A549 (cell line): ENCODE results near the gene UBR2. TPM values are rescaled to one million over a fixed set of nuclear protein-coding genes. Genes with fewer than 3 reads are reported as not detected.
"Not testable (repeated sequence)": the region's sequence is repeated elsewhere in the genome, so short reads cannot be mapped to it uniquely, and the experiment has no call there.

Source experiments
- ATAC-seq, 2 experiments: fragments of 200-7000 bp in 1 of 2; fragments of >200 bp in 1 of 2; cut with Nextera tagmentation in 1 of 2; cut with Tn5 transposase in 1 of 2; 3 replicates each; pipeline versions ENCODE4 v1.8.0 to v1.9.1; 2018 to 2020; ENCODE audit warnings: mild to moderate bottlenecking in 1 of 2, moderate library complexity in 1 of 2
- CTCF ChIA-PET: fragments of 300-600 bp; sonication (Branson Sonifier 250); formaldehyde crosslinking; extraction: SDS; loops from one replicate; lab custom pipeline; 2021; ENCODE audit warnings: antibody characterized with exemption, inconsistent platforms; lab: Yijun Ruan, JAX
- POLR2A ChIA-PET: fragments of 350-600 bp; formaldehyde crosslinking; extraction: SDS; loops from one replicate; lab custom pipeline; 2021; ENCODE audit warnings: antibody characterized with exemption, inconsistent platforms; lab: Yijun Ruan, JAX
- DNase-seq, 2 experiments: peaks; one replicate each; pipeline versions ENCODE4 v3.0.0 to v3.0.0-alpha.2; 2011 to 2016; ENCODE audit warnings: low read depth in 1 of 2, low spot score in 1 of 2
- FAIRE-seq: peaks from 2 replicates; lab custom pipeline; 2011; peaks lifted over from hg19 to GRCh38; lab: Jason Lieb, UNC
- H3K27ac ChIP-seq, 2 experiments: fragments of >200 bp; sonication (Bioruptor Twin); formaldehyde crosslinking; 3 replicates each; pipeline ENCODE4 v1.5.1; 2016 to 2017
- H3K4me1 ChIP-seq: fragments of >200 bp; sonication (Bioruptor Twin); formaldehyde crosslinking; 3 replicates; pipeline ENCODE4 v1.6.1; 2016
- H3K4me2 ChIP-seq: fragments of >200 bp; sonication (Bioruptor Twin); formaldehyde crosslinking; 3 replicates; pipeline ENCODE4 v1.6.1; 2016
- H3K4me3 ChIP-seq: fragments of >200 bp; sonication (Bioruptor Twin); formaldehyde crosslinking; 3 replicates; pipeline ENCODE4 v1.5.1; 2016
- H3K9me3 ChIP-seq: fragments of >200 bp; sonication (Bioruptor Twin); formaldehyde crosslinking; 3 replicates; pipeline ENCODE4 v1.6.1; 2016
- ATOH8 ChIP-seq: fragments of 250-450 bp; sonication (Bioruptor Pico); IDR thresholded peaks from 2 replicates; pipeline ENCODE4 v1.5.0; 2020; ENCODE audit warnings: low read depth, mild to moderate bottlenecking, moderate library complexity
- BHLHE40 ChIP-seq: IDR thresholded peaks from 2 replicates; pipeline ENCODE4 v1.6.1; 2012; ENCODE audit warnings: low read depth, low read length, inconsistent platforms
- CBX8 ChIP-seq: fragments of 200-600 bp; sonication (generic); IDR thresholded peaks from 2 replicates; pipeline ENCODE4 v1.6.1; 2016
- CHD4 ChIP-seq: fragments of 200-600 bp; sonication (generic); IDR thresholded peaks from 2 replicates; pipeline ENCODE4 v1.6.1; 2016; ENCODE audit warnings: antibody characterized with exemption, mild to moderate bottlenecking, borderline replicate concordance
- FOSL2 ChIP-seq, 2 experiments: fragments of 450-650 bp in 1 of 2; fragments of >200 bp in 1 of 2; sonication (Bioruptor Twin) in 1 of 2; formaldehyde crosslinking; IDR thresholded peaks; 2 replicates each; pipeline versions ENCODE4 v1.5.0 to v1.6.1; 2016 to 2020; ENCODE audit warnings: mild to moderate bottlenecking in 1 of 2, moderate library complexity in 1 of 2
- FOXS1 ChIP-seq: fragments of 250-450 bp; sonication (Bioruptor Pico); IDR thresholded peaks from 2 replicates; pipeline ENCODE4 v1.5.0; 2020; ENCODE audit warnings: mild to moderate bottlenecking, moderate library complexity
- HDAC2 ChIP-seq: fragments of 200-600 bp; sonication (generic); IDR thresholded peaks from 2 replicates; pipeline ENCODE4 v1.6.1; 2016
- HMGXB4 ChIP-seq: fragments of 250-450 bp; sonication (Bioruptor Pico); IDR thresholded peaks from 2 replicates; pipeline ENCODE4 v1.5.0; 2021; ENCODE audit warnings: mild to moderate bottlenecking, moderate library complexity, borderline replicate concordance
- HOXB5 ChIP-seq: fragments of 250-450 bp; sonication (Bioruptor Pico); IDR thresholded peaks from 2 replicates; pipeline ENCODE4 v1.5.0; 2020; ENCODE audit warnings: mild to moderate bottlenecking, moderate library complexity
- NR3C1 ChIP-seq: fragments of >200 bp; sonication (Bioruptor Twin); formaldehyde crosslinking; IDR thresholded peaks from 3 replicates; pipeline ENCODE4 v1.6.1; 2017
- PHF8 ChIP-seq: fragments of 200-600 bp; sonication (generic); IDR thresholded peaks from 2 replicates; pipeline ENCODE4 v1.6.1; 2016; ENCODE audit warnings: low read depth, mild to moderate bottlenecking, antibody characterized with exemption, moderate library complexity, borderline replicate concordance
- POLR2AphosphoS2 ChIP-seq: conservative IDR thresholded peaks from 2 replicates; pipeline ENCODE4 v1.6.1; 2012; ENCODE audit warnings: low read length, improper control_type of control experiment, inconsistent platforms
- RAD21 ChIP-seq, 2 experiments: fragments of >200 bp in 1 of 2; sonication (Bioruptor Twin) in 1 of 2; formaldehyde crosslinking in 1 of 2; IDR thresholded peaks in 1 of 2; conservative IDR thresholded peaks in 1 of 2; 2 replicates in 1 of 2; 3 replicates in 1 of 2; pipeline ENCODE4 v1.6.1; 2012 to 2018; ENCODE audit warnings: inconsistent platforms in 1 of 2
- RCOR1 ChIP-seq: fragments of 150-350 bp; IDR thresholded peaks from 2 replicates; pipeline ENCODE4 v1.6.1; 2014; ENCODE audit warnings: antibody characterized with exemption, low read length, low read depth
- REST ChIP-seq: fragments of 200-600 bp; sonication (generic); IDR thresholded peaks from 2 replicates; pipeline ENCODE4 v1.6.1; 2016; ENCODE audit warnings: antibody characterized with exemption, mild to moderate bottlenecking, moderate library complexity
- SMC3 ChIP-seq: fragments of >200 bp; sonication (Bioruptor Twin); formaldehyde crosslinking; IDR thresholded peaks from 3 replicates; pipeline ENCODE4 v1.6.1; 2018; ENCODE audit warnings: inconsistent platforms
- TFCP2L1 ChIP-seq: fragments of 250-450 bp; sonication (Bioruptor Pico); IDR thresholded peaks from 2 replicates; pipeline ENCODE4 v1.5.0; 2021; ENCODE audit warnings: mild to moderate bottlenecking
- USF2 ChIP-seq: fragments of 450-650 bp; IDR thresholded peaks from 2 replicates; pipeline ENCODE4 v1.6.1; 2014; ENCODE audit warnings: antibody characterized with exemption
- ZC3H11A ChIP-seq: fragments of 450-650 bp; IDR thresholded peaks from 2 replicates; pipeline ENCODE4 v1.6.1; 2014; ENCODE audit warnings: antibody characterized with exemption, mild to moderate bottlenecking
- ZNF302 ChIP-seq: fragments of 250-450 bp; sonication (Bioruptor Pico); IDR thresholded peaks from 2 replicates; pipeline ENCODE4 v1.9.0; 2021; ENCODE audit warnings: inconsistent platforms, mild to moderate bottlenecking, moderate library complexity
- WGBS: methylation state at CpG from one replicate; pipeline ENCODE4 v1.1.6; 2017; ENCODE audit errors: missing lambda C conversion rate; 5-methylcytosine and 5-hydroxymethylcytosine counted together
- polyA plus RNA-seq, 4 experiments: library from polyadenylated mRNA; depleted of rRNA in 3 of 4; stranded (reverse); fragments of >200 nt; fragmentation: RNase III in 1 of 4; extraction: RNeasy Plus Mini Kit Qiagen cat#74134 plus additional on column Dnase treatment in 1 of 4; gene quantifications; 2 replicates in 3 of 4; 3 replicates in 1 of 4; pipeline ENCODE4 v1.2.3, GENCODE V29; 2011 to 2017

UBR2 gene
- polyA plus RNA-seq, 2 of the 4 experiments (the other 2 are of a cell fraction): 5.5 to 15.2 TPM

- no peak for FAIRE-seq
- CTCF ChIA-PET: interaction anchor here (0.6 to 6.9 kb wide), 4 partner anchors 12 to 166 kb away, joined by 3 to 37 read pairs (median 3); no protein-coding TSS in a partner anchor
Observed at GRCh38 chr6:42729731-42730130, 165.9 kb downstream of the UBR2 start.

DNA sequence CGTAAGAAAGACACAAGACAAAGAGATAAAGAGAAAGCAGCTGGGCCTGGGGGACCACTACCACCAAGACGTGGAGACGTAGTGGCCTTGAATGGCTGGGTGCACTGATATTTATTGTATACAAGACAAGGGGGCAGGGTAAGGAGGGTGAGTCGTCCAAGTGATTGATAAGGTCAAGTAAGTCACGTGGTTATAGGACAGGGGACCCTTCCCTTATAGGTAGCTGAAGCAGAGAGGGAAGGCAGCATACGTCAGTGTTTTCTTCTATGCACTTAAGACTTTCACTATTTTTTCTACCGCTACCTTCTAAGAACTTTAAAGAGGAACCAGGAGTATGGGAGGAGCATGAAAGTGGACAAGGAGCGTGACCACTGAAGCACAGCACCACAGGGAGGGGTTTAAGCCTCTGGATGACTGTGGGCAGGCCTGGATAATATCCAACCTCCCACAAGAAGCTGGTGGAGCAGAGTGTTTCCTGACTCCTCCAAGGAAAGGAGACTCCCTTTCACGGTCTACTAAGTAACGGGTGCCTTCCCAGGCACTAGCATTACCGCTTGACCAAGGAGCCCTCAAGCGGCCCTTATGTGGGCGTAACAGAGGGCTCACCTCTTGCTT, 170.1 kb downstream of the UBR2 start:
- H3K9me3 ChIP-seq, H3K4me1 ChIP-seq, POLR2A ChIA-PET, H3K27ac ChIP-seq, H3K4me2 ChIP-seq, ATAC-seq, FAIRE-seq, DNase-seq, H3K4me3 ChIP-seq: not testable (repeated sequence)
- 78% methylated on average over 13 of the region's 13 CpGs for WGBS
- CTCF ChIA-PET: interaction anchor here (1.5 kb wide), 1 partner anchor 73 kb away, joined by 3 read pairs; no protein-coding TSS in a partner anchor

More at GRCh38 chr6:42729731-42730130, 165.9 kb downstream of the UBR2 start:
- H3K4me1 ChIP-seq: peaks cover 8% of the 10 kb centered on the region; the same call in 2 of the 3 replicates
- ATAC-seq (peak; percentile 59 to 64; a peak in 5 of 6 replicates), DNase-seq (peak in 1 of 2 experiments; percentile 33)
- H3K4me2 ChIP-seq: no peak overlapping the region
- POLR2A ChIA-PET: interaction anchor here (0.6 to 0.7 kb wide), 2 partner anchors 17 to 161 kb away, joined by 3 read pairs; a partner anchor contains a TSS
- peaks cover 8% of the 10 kb centered on the region; the same call in 1 of the 3 replicates for H3K9me3 ChIP-seq
- 4% methylated on average over 1 of the region's 3 CpGs for WGBS
- TF ChIP-seq HOXB5 (CRISPR knock-in tag) (no peak), ZNF302 (CRISPR knock-in tag) (no peak), ZC3H11A (no peak), RAD21 (conservative IDR thresholded peaks at IDR 0.05 in 1 of 2, IDR thresholded peaks at IDR 0.05 in 1 of 2) (no peak), BHLHE40 (no peak), USF2 (no peak), HDAC2 (no peak), NR3C1 (no peak), SMC3 (no peak), TFCP2L1 (CRISPR knock-in tag) (no peak)
- H3K4me3 ChIP-seq: no peak overlapping the region
- H3K27ac ChIP-seq: peak overlapping the region in 1 of 2 experiments; percentile 33; a peak in 1 of 6 replicates

DNA sequence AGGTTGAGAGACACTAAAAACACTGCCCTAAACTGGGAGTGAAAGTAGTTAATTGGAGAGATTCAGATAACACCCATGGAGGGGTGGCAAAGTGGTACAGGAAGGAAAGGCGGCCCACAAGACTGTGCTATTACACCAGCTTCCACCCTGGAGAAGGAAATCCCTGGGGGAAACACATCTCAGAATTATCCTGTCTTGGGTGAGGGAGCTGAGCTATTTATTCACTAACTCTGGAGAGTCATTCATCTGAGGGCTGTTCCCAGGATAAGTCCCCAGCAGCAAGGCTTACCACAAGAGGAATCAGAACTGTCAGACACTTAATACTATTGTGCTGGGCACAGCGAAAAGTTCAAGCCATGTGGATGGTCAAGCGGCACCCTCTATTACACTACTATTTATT, 172.1 kb downstream of the UBR2 start:
- Histone ChIP-seq H3K4me3 (no peak overlapping the region), H3K9me3 (peaks cover 8% of the 10 kb centered on the region; the same call in 1 of the 3 replicates), H3K27ac (no peak overlapping the region), H3K4me2 (no peak overlapping the region), H3K4me1 (no peaks in the 10 kb centered on the region)
- no peak for FAIRE-seq
- TF ChIP-seq REST (no peak), FOSL2 (IDR thresholded peaks at IDR 0.05) (no peak), FOSL2 (CRISPR knock-in tag; IDR thresholded peaks at IDR 0.05) (no peak), FOXS1 (CRISPR knock-in tag) (no peak), ZNF302 (CRISPR knock-in tag) (no peak), POLR2AphosphoS2 (no peak), CBX8 (no peak), CHD4 (no peak), ATOH8 (no peak), PHF8 (no peak), HMGXB4 (CRISPR knock-in tag) (no peak), RCOR1 (no peak)
- WGBS: 91% methylated on average over 3 of the region's 3 CpGs
- CTCF ChIA-PET: interaction anchor here (0.9 to 1.7 kb wide), 2 partner anchors 9 to 141 kb away, joined by 4 to 8 read pairs; no protein-coding TSS in a partner anchor
- POLR2A ChIA-PET: interaction anchor here (1.7 kb wide), 1 partner anchor 10 kb away, joined by 7 read pairs; the partner anchor contains the start of gene TBCC
- no peak for ATAC-seq
- DNase-seq: no peak
